OCI-LY1 (cell line): ENCODE results near the gene NKAIN4.
"Not testable (repeated sequence)": the region's sequence is repeated elsewhere in the genome, so short reads cannot be mapped to it uniquely, and the experiment has no call there.

Source experiments
- H2AFZ ChIP-seq: fragments of 200-600 bp; sonication (generic), shearing (Covaris generic); 2 replicates; pipeline ENCODE4 v1.6.0; 2014; ENCODE audit warnings: antibody characterized with exemption, mild to moderate bottlenecking, low read length
- H3F3A ChIP-seq: fragments of 200-600 bp; sonication (generic), shearing (Covaris generic); 2 replicates; pipeline ENCODE4 v1.6.0; 2014; ENCODE audit warnings: mild to moderate bottlenecking, antibody characterized with exemption, low read length, moderate library complexity; ENCODE audit not compliant: insufficient read depth
- H3K27ac ChIP-seq: fragments of 200-600 bp; sonication (generic); 2 replicates; pipeline ENCODE4 v1.5.1; 2014; ENCODE audit warnings: low read length, mixed run types, mild to moderate bottlenecking, low read depth; ENCODE audit not compliant: poor library complexity, severe bottlenecking
- H3K27me3 ChIP-seq: fragments of 200-600 bp; sonication (generic); 2 replicates; pipeline ENCODE4 v1.6.0; 2014; ENCODE audit warnings: antibody characterized with exemption, mild to moderate bottlenecking, low read length, moderate library complexity; ENCODE audit not compliant: insufficient read depth
- H3K36me3 ChIP-seq: fragments of 200-600 bp; sonication (generic); 2 replicates; pipeline ENCODE4 v1.6.1; 2014; ENCODE audit warnings: mild to moderate bottlenecking, antibody characterized with exemption, low read length, moderate library complexity, mixed read lengths; ENCODE audit not compliant: insufficient read depth
- H3K4me1 ChIP-seq: fragments of 200-600 bp; sonication (generic); 2 replicates; pipeline ENCODE4 v1.5.1; 2014; ENCODE audit warnings: mild to moderate bottlenecking, low read length, moderate library complexity; ENCODE audit not compliant: insufficient read depth, severe bottlenecking
- H3K4me2 ChIP-seq: fragments of 200-600 bp; sonication (generic), shearing (Covaris generic); 2 replicates; pipeline ENCODE4 v1.6.1; 2014; ENCODE audit warnings: low read length
- H3K4me3 ChIP-seq: fragments of 200-600 bp; sonication (generic); 2 replicates; pipeline ENCODE4 v1.5.1; 2014; ENCODE audit warnings: low read length, low read depth, mild to moderate bottlenecking, mixed read lengths; ENCODE audit not compliant: poor library complexity, severe bottlenecking
- H3K79me2 ChIP-seq: fragments of 200-600 bp; shearing (Covaris generic); 2 replicates; pipeline ENCODE4 v1.6.1; 2016; ENCODE audit warnings: mixed run types, low read length, mixed read lengths; ENCODE audit not compliant: insufficient read depth
- H3K9ac ChIP-seq: fragments of 200-600 bp; sonication (generic), shearing (Covaris generic); 2 replicates; pipeline ENCODE4 v1.6.1; 2014; ENCODE audit warnings: mild to moderate bottlenecking, low read length, mixed read lengths
- H3K9me2 ChIP-seq: fragments of 200-600 bp; sonication (generic), shearing (Covaris generic); 2 replicates; pipeline ENCODE4 v1.6.1; 2014; ENCODE audit warnings: low read depth, mild to moderate bottlenecking, low read length, mixed read lengths
- H3K9me3 ChIP-seq: fragments of 200-600 bp; shearing (Covaris generic); 2 replicates; pipeline ENCODE4 v1.6.1; 2014; ENCODE audit warnings: low read length, mixed read lengths
- H4K20me1 ChIP-seq: fragments of 200-600 bp; sonication (generic), shearing (Covaris generic); 2 replicates; pipeline ENCODE4 v1.6.0; 2016; ENCODE audit warnings: mild to moderate bottlenecking, low read length; ENCODE audit not compliant: insufficient read depth
- EZH2 ChIP-seq: fragments of 200-600 bp; sonication (generic), shearing (Covaris generic); IDR thresholded peaks from 2 replicates; pipeline ENCODE4 v1.8.0; 2017; ENCODE audit warnings: borderline replicate concordance, mixed run types, mild to moderate bottlenecking, antibody characterized with exemption, low read length, moderate library complexity, mixed read lengths
- TF ChIP-seq, protein P1 (sequence below): fragments of 200-600 bp; sonication (generic), shearing (Covaris generic); IDR thresholded peaks from 2 replicates; pipeline ENCODE4 v1.5.1; 2017; ENCODE audit warnings: mild to moderate bottlenecking, antibody characterized with exemption, low read length, moderate library complexity, mixed read lengths

NKAIN4 gene

GRCh38 chr20:63222541-63222940 lies 31.7 kb downstream of the NKAIN4 start:
- no peak overlapping the region for H2AFZ ChIP-seq
- H3F3A ChIP-seq = no peaks in the 10 kb centered on the region
- H3K9ac ChIP-seq = no peak overlapping the region
- no peaks in the 10 kb centered on the region for H4K20me1 ChIP-seq
- H3K27me3 ChIP-seq = no peaks in the 10 kb centered on the region
- no peaks in the 10 kb centered on the region for H3K36me3 ChIP-seq
- no peak overlapping the region for H3K4me2 ChIP-seq
- no peak overlapping the region for H3K4me3 ChIP-seq
- H3K27ac ChIP-seq = no peak overlapping the region
- H3K9me2 ChIP-seq = no peaks in the 10 kb centered on the region
- no peaks in the 10 kb centered on the region for H3K79me2 ChIP-seq
- H3K9me3 ChIP-seq = no peaks in the 10 kb centered on the region
- TF ChIP-seq EZH2 = no peak
- TF ChIP-seq, protein P1, sequence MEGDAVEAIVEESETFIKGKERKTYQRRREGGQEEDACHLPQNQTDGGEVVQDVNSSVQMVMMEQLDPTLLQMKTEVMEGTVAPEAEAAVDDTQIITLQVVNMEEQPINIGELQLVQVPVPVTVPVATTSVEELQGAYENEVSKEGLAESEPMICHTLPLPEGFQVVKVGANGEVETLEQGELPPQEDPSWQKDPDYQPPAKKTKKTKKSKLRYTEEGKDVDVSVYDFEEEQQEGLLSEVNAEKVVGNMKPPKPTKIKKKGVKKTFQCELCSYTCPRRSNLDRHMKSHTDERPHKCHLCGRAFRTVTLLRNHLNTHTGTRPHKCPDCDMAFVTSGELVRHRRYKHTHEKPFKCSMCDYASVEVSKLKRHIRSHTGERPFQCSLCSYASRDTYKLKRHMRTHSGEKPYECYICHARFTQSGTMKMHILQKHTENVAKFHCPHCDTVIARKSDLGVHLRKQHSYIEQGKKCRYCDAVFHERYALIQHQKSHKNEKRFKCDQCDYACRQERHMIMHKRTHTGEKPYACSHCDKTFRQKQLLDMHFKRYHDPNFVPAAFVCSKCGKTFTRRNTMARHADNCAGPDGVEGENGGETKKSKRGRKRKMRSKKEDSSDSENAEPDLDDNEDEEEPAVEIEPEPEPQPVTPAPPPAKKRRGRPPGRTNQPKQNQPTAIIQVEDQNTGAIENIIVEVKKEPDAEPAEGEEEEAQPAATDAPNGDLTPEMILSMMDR = no peak
- no peaks in the 10 kb centered on the region for H3K4me1 ChIP-seq

- H3F3A ChIP-seq, H3K79me2 ChIP-seq, H4K20me1 ChIP-seq, H3K27ac ChIP-seq, H3K9ac ChIP-seq, H3K4me3 ChIP-seq, H3K36me3 ChIP-seq, H3K27me3 ChIP-seq, H3K4me2 ChIP-seq, H2AFZ ChIP-seq, H3K4me1 ChIP-seq, H3K9me3 ChIP-seq, H3K9me2 ChIP-seq: not testable (repeated sequence)
These were observed 32.7 kb downstream of the NKAIN4 start for GRCh38 chr20:63221400-63222053.

- H3K9ac ChIP-seq = no peak overlapping the region
- no peaks in the 10 kb centered on the region for H3K27me3 ChIP-seq
- no peaks in the 10 kb centered on the region for H4K20me1 ChIP-seq
- H3K79me2 ChIP-seq = no peaks in the 10 kb centered on the region
- no peak overlapping the region for H3K27ac ChIP-seq
- TF ChIP-seq, protein P1 = no peak
- no peak for TF ChIP-seq EZH2
- H3K36me3 ChIP-seq = no peaks in the 10 kb centered on the region
- H3K4me3 ChIP-seq = no peak overlapping the region
- H2AFZ ChIP-seq = no peak overlapping the region
- H3K4me2 ChIP-seq = no peak overlapping the region
- H3K9me3 ChIP-seq = no peaks in the 10 kb centered on the region
- no peaks in the 10 kb centered on the region for H3F3A ChIP-seq
- H3K9me2 ChIP-seq = no peaks in the 10 kb centered on the region
- peaks cover 9% of the 10 kb centered on the region for H3K4me1 ChIP-seq
These were observed 33.4 kb downstream of the NKAIN4 start for GRCh38 chr20:63220696-63221399.
